ENCODE results near the gene ABCA9. TPM values are rescaled to one million over a fixed set of nuclear protein-coding genes. Genes with fewer than 3 reads are reported as not detected.

The ABCA9 gene
- total RNA-seq, 1 experiment from 2014 or later, result not detected

- ChIA-PET POLR2A (no interaction called here), CTCF (no interaction called here)
- TF ChIP-seq ETV6 (CRISPR knock-in tag; IDR thresholded peaks at IDR 0.05) (no peak), ZNF512 (CRISPR knock-in tag; IDR thresholded peaks at IDR 0.05; ENCODE audit: borderline replicate concordance) (no peak), RORB (CRISPR knock-in tag; IDR thresholded peaks at IDR 0.05) (no peak), CREM (CRISPR knock-in tag; IDR thresholded peaks at IDR 0.05) (no peak), KAT7 (CRISPR knock-in tag; IDR thresholded peaks at IDR 0.05; ENCODE audit: borderline replicate concordance) (no peak), ZNF317 (CRISPR knock-in tag; IDR thresholded peaks at IDR 0.05; ENCODE audit: borderline replicate concordance, low read depth) (no peak), MXD4 (CRISPR knock-in tag; IDR thresholded peaks at IDR 0.05; ENCODE audit: borderline replicate concordance) (no peak)
- DNase-seq (ENCODE audit: low spot score), result no peak
- Mint-ChIP-seq H3K4me3 (no peak overlapping the region), H3K4me1 (peaks cover 5% of the 10 kb centered on the region; the same call in 1 of the 2 replicates), H3K9me3 (peaks cover 6% of the 10 kb centered on the region), H3K36me3 (no peaks in the 10 kb centered on the region), H3K27me3 (ENCODE audit: low read depth) (no peaks in the 10 kb centered on the region), H3K27ac (no peak overlapping the region)
- no peak for ATAC-seq
Measured at GRCh38 chr17:68941761-68942160, 119.0 kb downstream of the ABCA9 start.

- Mint-ChIP-seq H3K36me3 (no peaks in the 10 kb centered on the region), H3K9me3 (peaks cover 6% of the 10 kb centered on the region), H3K27ac (no peak overlapping the region), H3K4me1 (no peaks in the 10 kb centered on the region), H3K27me3 (ENCODE audit: low read depth) (no peaks in the 10 kb centered on the region), H3K4me3 (no peak overlapping the region)
- DNase-seq (ENCODE audit: low spot score), result no peak
- ATAC-seq, result no peak
- POLR2A ChIA-PET, result no interaction called here
- CTCF ChIA-PET, result interaction anchor here (0.9 kb wide), 1 partner anchor 168 kb away, joined by 4 read pairs; no protein-coding TSS in a partner anchor
- TF ChIP-seq SMAD4 (CRISPR knock-in tag; IDR thresholded peaks at IDR 0.05) (no peak), ATF6 (CRISPR knock-in tag; IDR thresholded peaks at IDR 0.05) (no peak), CTCF (IDR thresholded peaks at IDR 0.05) (no peak), TEAD1 (CRISPR knock-in tag; IDR thresholded peaks at IDR 0.05) (no peak), PRRX2 (CRISPR knock-in tag; IDR thresholded peaks at IDR 0.05) (no peak), ZMAT4 (CRISPR knock-in tag; IDR thresholded peaks at IDR 0.05) (no peak), ATF1 (CRISPR knock-in tag; IDR thresholded peaks at IDR 0.05) (no peak), MAX (CRISPR knock-in tag; IDR thresholded peaks at IDR 0.05) (no peak), RORB (CRISPR knock-in tag; IDR thresholded peaks at IDR 0.05) (no peak), E2F4 (CRISPR knock-in tag; IDR thresholded peaks at IDR 0.05; ENCODE audit: borderline replicate concordance, low read depth) (no peak), PRDM15 (CRISPR knock-in tag; IDR thresholded peaks at IDR 0.05) (no peak), HMGA2 (CRISPR knock-in tag; IDR thresholded peaks at IDR 0.05) (no peak)
Measured at GRCh38 chr17:68939195-68939594, 121.5 kb downstream of the ABCA9 start.
